GM18520 (cell line): ENCODE data around the gene PTPRU.

Source experiments
- ATAC-seq: cut with Tn5 transposase; IDR thresholded peaks from one replicate; pipeline ENCODE4 v1.9.1; 2021; ENCODE audit not compliant: unreplicated experiment

Gene PTPRU

DNA sequence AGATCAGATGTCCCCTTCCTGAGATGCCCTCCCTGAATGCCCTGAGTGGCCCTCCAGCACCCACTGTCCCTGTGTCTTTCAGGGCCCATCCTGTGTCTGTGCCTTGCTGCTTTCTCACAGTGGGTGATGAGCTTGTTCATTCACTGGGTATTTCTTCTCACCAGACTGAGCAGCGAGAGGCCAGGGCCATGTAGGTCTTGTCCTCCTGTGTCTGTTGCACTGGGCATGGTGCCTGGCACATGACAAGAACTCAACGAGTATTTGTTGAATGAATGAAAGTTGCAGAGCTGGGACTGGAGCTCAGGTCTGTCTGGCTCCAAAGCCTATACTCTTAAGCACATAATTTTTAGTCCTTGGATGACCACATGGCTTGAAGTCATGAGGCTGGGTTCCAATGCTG is 93.8 kb downstream of the PTPRU start:
- ATAC-seq = no peak

DNA sequence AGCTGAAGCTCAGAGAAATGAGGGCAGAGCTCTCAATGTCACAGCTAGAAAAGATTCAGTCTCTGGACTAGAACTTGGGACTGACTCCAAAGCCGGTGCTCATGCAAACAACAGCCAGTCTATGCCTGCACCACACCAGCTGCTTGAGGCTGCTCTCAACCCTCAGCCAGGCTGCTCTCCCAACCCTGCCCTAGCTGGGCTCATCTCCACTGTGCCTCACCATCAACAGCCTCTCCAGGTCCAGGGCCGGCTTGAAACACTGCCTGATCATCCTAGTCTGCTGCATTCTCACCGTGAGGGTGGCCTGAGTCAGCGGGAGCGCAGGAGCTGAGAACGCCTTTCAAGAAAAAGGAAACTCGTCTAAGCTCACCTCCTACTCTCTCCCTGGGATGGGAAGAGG is 94.5 kb downstream of the PTPRU start:
- no peak for ATAC-seq

DNA sequence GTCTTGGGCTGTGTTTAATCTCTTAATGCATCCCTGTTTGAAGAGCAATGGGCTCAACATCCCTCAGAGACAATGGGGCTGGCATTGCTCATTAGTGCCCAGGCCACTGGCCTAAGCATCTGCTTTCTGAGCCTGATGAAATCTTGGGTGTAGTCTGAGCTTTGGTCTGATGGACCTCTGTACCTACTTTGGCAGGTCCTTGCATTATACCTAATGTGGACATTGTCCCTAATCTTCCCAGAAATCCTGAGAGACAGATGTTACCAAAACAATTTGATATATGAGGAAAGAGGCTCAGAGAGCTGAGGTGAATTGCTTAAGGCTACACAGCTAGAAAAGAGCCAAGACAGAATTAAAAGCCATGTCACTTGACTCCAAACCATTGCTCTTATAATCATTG is 95.0 kb downstream of the PTPRU start:
- ATAC-seq = no peak

DNA sequence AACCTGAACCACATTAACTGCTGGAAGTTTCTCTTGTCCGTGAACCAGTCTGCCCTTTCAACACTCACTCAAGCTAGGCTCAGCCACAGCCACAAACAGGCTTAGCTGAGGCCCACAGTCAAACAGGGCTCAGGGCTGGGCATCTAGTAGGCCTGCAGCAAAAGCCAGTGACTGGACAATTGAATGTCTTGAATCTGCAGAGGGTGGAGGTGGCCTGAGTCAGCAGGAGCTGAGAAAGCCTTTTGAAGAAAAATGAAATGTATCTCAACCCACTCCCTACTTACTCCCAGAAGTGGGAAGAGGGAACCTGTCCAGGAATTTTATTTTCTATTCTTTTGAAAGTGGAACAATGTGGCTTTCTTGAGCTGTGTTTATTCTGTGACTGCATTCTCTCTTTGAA is 95.4 kb downstream of the PTPRU start:
- ATAC-seq = no peak

DNA sequence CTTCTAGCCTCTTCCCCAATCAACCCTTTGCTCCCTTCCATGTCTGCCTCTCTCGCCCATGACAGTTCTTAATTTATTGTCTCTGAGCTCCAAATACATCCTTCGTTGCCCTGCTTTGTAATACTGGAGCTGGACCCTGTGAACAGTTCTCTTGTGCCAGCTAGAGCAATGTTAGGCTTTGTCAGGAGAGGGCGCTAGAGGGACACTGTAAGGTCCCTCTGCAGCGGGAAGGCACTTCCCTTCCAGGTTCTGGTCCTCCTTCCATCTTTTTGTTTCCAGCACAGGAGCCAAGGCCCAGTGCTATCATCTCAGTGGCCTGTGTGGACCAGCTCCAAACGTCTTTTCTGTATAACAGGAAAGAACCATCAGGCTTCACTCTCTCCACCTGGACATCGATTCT is 95.9 kb downstream of the PTPRU start:
- no peak for ATAC-seq

DNA sequence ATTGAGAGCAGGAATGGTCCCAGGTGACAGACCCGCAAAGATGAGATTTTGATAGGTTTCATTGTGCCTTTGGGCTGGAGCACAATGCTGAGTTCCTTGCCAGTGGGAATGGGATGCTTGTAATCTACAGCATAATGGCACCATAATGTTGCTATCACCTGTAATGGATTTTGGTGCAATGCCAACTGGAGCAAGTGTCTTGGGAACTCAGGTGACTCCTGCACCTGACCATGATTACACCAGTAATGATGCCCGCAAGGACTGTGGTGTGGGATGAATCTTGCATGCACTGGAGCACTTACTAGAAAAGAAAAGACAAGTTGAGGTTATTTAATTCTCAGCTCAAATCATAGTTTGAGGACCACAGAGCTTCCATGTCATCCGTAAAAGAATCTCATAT is 96.7 kb downstream of the PTPRU start:
- no peak for ATAC-seq

DNA sequence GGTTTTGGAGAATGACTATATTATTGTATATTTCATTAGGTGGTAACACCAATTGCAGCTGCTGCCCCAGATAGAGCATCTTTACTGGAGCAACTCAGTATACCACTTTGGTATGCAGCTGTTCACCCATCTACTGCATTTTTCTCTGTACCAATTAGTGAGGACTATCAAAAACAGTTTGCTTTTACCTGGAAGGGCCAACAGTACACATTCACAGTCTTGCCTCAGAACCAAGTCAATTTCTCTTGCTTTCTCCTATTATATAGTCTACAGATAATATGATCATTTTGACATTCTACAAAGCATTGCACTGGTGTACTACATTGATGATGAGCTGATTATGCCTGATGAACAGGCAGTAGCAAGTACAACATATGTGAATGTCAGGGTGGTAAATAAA is 99.3 kb downstream of the PTPRU start:
- no peak for ATAC-seq

DNA sequence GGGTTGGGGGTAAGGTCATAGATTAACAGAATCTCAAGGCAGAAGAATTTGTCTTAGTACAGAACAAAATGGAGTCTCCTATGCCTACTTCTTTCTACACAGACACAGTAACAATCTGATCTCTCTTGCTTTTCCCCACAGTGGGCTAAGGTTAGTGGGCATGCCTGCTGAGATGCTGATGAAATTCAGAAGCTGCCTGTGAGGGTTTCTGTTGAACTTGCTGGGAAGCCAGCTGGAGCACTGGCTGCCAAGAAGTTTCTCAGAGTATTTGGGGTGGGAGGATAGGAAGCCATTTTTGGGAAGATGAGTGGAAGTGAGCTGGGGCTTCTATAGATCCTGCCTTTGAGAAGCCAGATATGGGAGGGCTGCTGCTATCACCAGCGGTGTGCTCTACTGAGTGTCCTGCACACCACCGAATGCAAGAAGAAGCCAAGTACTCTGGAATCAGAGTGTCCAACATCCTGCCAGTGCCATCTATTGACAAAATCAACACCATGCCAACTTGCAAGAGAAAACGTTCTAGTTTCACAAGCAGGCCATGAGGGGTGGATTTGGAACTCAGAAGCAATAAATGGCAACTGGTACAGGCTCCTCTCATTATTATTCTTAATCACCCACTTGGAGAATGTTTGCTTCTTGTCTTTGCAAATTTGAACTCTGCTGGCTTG is 102.7 kb downstream of the PTPRU start:
- ATAC-seq = no peak

DNA sequence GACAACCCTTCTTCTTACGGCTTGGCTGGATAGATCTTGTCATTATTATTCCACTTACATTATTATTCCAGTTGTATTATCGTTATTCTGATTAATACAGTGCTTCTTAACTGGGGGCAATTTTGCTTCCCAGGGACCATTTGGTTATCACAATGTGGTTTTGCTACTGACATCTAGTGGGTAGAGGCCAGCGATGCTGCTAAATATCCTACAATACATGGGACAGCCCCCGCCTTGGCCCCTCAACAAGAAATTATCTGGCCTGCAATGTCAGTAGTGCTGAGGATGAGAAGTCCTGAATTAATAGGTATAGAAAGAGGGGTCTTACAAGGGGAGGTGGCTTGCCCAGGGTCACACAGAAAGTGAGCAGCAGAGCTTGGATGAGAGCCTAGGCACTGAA is 105.6 kb downstream of the PTPRU start:
- ATAC-seq = no peak

DNA sequence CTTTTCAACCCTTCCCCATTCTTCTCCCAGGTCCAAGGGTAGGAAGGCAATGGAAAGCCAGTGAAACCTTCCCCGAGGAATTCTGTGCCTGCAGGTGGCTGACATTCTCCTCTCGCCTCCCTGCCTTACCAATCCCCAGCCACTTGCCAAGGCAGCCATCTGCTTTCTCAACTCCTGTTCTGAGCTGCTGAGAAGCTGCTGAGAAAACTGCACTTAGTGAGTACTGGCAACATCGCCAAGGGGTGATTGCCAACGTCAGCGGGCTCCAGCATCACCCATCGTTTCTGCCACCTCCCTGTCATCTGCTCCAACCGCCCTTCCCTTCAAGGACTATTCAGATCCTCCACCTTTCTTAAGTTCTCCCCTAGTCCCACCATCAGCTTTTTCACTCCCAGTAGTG is 106.0 kb downstream of the PTPRU start:
- ATAC-seq = no peak

DNA sequence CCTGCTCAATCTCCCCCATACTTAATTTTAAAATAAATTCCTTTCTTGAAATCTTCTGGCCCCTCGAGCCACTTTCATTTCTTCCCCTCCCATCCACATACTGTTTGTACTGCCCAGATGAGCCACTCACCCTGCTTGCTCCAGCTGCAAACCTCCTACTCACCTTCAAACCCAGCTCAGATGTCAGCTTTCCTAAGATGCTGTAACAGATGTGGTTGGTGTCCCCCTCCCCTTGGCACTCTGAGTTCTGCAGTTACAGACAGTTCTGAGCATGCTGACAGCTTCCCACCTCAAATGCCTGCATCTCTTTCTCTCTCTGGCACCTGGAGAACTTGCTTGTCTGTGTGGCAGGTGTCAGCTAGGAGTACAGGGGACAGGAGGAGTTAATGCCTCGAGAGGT is 106.7 kb downstream of the PTPRU start:
- no peak for ATAC-seq

DNA sequence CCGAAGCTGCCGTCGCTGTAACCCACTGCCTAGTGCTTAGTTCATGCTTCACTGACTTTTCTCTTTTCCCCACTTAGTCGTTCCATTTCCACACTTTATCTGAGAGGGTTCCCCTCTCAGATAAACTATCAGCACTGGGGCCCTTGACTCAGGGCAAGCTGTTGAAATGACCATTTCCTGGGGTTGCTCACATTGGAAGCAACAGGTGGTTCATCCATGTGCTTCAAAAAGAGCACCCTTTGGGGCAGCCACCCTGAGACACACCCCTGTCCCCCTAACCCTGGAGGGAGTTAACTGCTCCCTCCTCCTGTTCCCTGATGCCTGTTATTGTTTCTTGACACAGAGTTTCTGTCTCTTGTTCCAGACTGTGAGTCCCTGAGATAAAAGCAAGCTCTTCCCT is 107.2 kb downstream of the PTPRU start:
- no peak for ATAC-seq

DNA sequence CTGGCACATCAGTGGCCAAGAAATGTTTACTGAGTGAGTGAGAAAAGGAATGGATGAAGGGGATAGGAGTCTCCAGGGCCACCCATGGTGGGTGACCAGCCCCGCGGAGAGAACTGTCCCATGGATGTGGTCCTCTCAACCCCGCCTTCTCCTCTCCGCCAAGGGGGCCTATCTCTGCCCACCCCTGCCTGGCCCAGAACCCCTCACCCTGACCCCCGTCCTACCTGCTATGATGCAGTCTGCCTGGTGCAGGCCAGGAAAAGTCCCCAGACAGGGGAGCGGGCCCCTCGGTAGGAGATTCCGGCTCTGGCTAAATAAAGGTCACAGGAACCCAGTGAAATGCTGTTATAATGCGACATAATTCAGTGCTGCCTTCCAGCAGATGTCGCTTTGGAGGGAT is 107.6 kb downstream of the PTPRU start:
- no peak for ATAC-seq

DNA sequence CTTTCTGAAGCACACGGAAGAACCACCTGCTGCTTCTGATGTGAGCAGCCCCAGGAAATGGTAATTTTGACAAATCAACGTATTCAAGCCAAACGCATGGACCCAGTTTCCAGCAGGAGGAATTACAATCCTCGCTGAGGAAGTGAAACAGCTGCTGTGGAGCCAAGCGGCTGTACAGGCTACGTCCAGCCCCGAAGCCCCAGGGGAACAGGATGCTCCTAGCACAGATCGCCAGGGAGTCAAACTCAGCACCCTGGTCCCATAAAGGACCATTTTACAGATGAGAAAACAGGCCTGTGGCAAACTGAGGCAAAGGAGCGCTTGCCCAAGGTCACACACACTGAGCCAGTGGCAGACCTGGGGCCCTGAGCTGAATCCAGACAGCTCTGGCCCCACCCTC is 108.0 kb downstream of the PTPRU start:
- no peak for ATAC-seq

DNA sequence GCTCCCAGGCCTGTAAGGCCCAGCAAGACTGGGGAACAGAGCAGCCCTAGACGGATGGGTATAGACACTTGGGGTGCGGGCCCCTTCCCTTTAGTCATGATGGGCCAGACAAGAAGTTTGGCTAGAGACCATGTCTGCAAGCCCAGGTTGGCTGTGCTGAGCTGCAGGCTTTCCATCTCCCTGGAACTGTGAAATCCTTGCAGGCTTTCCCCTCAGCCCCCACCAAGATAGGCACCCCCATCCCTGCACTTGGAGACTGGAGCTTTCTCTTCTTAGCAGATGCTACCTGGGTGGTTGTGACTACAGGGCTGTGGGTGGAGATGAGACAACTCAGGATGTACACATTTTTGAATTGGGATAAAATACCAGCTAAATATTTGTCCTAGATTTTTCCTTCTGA is 110.3 kb downstream of the PTPRU start:
- no peak for ATAC-seq

DNA sequence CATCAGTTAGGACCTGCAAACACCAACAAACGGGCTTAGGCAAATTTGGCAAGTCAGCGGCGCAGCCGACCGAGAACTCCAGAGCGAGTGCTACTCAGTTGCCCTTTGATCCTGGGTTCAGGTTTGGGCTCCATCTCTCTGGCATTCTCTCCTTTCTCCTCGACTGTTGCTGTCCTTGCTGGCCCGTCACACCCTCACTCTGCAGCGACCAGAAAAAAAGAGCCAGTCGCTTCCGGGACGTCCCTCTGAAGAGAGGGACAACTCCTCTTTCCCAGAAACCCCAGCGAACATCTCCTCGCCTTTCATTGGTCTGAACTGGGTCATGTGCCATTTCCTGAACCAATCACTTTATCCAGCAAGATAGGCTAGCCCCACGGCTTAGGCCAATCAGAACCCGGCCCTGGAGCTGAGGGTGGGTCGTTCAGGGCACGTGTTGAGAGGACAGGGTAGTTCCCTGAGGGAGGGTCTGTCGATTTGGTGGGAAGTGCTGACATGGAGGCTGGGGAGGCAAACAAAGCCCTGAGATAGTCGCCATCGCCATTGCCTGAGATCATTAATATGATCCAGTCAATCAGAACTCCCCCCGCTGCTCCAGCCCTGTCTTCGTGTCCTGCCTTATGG is 113.7 kb downstream of the PTPRU start:
- no peak for ATAC-seq

DNA sequence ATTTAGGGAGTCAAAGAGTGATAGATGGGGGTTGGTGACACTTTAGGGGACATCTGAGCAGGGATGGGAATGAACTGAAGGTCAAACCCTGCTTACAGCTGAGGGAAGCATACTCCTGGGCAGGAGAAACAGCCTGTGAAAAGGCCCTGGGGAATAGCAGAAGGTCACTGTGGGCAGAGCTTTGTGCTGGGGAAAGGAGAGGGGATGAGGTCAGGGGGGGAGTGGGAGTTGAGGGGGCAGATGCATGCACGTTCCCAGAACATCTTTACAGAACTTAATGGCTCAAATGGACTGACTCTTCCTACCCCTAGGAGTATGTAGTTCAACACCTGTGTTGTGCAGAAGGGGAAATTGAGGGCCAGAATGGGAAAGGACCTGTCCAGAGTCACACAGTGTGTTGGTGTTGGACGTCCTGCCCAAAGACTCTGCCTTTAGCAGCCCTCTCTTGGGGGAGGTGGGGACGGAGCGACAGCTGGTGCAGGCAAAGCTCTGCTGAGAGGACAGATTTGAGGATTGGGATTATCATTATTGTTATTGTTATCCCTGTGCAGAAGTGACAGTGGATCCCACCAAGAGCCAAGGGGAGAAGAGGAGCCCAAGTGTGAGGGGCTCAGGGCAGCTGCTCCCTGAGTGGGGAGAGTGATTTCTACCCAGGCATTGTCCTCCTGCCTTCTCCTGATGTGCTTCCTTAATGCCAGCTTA is 116.5 kb downstream of the PTPRU start:
- no peak for ATAC-seq

DNA sequence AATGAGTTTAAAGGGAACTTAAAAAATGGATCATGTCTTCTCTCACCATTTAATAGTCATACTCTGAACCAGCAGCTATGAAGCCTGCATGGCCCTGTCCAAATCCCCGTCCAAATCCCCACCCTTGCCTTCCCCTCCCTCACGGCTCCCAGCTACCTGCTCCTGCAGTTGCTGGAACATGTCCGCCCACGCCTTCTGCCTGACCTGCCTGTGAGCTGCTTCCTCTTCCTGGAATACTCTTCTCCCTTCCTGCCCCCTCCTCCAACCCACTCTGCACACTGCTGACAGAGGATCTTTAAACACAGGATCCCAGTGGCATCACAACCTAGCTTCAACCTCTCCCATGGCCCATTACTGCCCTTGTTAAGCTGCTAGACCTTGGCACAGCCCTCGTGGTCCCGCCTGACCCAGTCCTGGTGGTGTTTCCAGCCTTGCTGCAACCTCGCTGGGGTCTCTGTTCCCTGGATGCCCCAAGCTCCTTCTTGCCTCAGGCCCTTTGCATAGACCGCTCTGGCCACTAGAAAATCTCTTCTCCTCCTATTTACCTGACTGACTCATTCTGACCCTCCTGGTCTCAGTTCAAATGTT is 118.3 kb downstream of the PTPRU start:
- no peak for ATAC-seq

DNA sequence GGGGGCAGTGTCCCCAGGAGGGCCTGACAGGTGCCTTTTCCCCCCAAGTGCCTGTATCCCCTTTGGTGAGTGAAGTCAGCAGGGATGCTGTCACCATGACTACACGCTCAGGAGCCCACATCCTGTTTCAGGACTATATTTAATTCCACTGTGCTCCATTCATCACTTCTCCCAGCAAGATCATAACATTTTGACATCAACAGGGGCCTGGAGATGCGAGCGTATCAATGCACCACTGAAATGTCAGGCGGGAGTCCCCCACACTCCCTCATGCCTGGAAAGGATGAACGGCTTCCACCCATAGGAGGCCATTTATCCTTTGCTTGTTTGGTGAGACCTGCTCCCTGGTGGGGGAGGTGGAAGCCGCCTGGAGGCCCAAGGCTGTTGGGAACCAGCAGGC is 119.1 kb downstream of the PTPRU start:
- ATAC-seq = no peak

DNA sequence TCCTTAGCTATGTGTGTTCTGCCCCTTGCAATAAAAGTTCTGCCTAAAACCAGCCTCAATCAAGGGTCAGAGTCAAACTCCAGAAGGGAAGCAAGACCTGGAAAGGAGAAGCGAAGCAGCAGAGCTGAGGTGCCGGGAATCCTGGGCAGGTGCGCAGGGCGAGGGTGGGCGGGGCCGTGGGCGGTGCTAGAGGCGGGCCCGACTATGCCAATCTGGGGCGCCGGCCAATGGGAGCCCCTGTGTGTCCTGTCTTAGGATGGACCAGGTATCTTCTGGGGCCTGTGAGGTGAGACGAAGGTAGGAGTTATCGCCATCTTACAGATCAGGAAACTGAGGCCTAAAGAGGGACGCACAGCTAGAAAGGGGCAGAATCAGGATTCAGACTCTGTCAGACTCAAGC is 120.3 kb downstream of the PTPRU start:
- ATAC-seq = no peak

DNA sequence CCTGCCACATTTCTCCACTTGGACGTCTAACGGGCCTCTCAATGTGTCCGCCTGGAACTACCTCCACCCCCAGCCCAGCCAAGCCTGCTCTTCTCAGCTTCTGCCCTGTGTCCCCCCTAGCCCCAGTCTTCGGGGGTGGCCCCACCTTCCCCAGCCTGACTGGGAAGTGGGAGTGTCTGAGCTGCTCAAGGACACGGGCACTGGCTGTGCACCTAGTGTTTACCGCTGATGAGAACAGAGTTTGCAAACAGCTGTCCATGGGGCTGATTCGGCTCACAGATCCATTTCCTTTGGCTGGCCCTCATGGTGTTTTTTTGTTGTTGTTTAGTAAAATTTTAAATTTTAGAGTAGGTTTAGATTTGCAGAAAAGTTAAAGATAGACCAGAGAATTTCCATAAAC is 121.1 kb downstream of the PTPRU start:
- no peak for ATAC-seq

DNA sequence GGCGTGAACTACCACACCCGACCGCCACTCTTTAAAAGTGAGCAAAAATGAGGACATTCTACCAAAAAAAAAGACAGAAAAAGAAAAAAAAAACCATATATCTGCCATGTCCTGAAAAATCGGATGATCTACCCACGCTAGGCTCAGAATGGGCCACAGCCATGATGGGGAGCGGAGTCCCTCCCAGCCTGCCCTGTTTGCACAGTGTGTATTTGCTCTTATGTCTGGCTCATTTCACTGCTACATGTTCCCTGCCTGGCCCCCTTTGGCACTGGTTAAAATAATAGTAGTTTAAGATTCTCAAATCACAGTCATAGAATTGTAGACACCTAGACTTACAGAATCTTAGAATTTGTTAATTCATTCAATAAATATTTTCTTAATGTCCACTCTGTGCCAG is 121.9 kb downstream of the PTPRU start:
- ATAC-seq = no peak
